NT2/D1 (cell line): ENCODE measurements around the gene OR52B2.

Experiments used
- SUZ12 ChIP-seq: IDR thresholded peaks from 2 replicates; pipeline ENCODE4 v1.6.1; 2011; ENCODE audit not compliant: insufficient read length, insufficient read depth; ENCODE audit errors: extremely low read depth
- YY1 ChIP-seq: IDR thresholded peaks from 2 replicates; pipeline ENCODE4 v1.6.1; 2011; ENCODE audit not compliant: insufficient read length, insufficient read depth
- ZNF274 ChIP-seq: IDR thresholded peaks from 2 replicates; pipeline ENCODE4 v1.6.1; 2011; ENCODE audit warnings: mild to moderate bottlenecking, low read depth, low read length

DNA sequence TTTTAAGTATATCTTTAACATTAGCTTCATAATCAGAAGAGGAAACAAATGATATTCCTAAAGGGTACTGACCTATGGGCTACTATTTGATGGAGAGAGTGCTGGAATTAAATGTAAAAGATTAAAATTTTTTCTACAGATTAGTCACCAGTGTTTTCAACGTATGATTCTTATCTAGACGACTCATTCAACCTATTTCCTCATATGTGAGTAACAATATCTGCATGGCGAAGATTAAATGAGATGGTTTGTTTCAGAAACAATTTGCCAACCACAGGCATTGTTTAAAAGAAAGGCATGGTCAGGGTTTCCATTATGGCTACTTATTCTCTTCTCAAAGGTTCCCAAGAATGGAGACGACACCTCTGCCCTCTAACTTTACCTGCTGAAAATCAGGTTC, 42.2 kb downstream of the OR52B2 start:
- no peak for TF ChIP-seq ZNF274
- TF ChIP-seq YY1: no peak
- TF ChIP-seq SUZ12: no peak
